Measurements from ENCODE around the gene KRTAP5-7.
"Not testable (repeated sequence)": the region's sequence is repeated elsewhere in the genome, so short reads cannot be mapped to it uniquely, and the experiment has no call there.

- TF ChIP-seq POLR2A (IDR thresholded peaks at IDR 0.05; ENCODE audit: borderline replicate concordance, extremely low read depth, insufficient read depth, insufficient read length); ZFX (IDR thresholded peaks at IDR 0.05): not testable (repeated sequence)
Measured at GRCh38 chr11:71567633-71568032, 40.6 kb downstream of the KRTAP5-7 start.
